ENCODE data around the gene CCR6.
"Not testable (repeated sequence)": the region's sequence is repeated elsewhere in the genome, so short reads cannot be mapped to it uniquely, and the experiment has no call there.

CCR6 gene
- 3.7 to 11.3 reads per million in 2 donors for total RNA-seq

- no peak for DNase-seq
Observed at GRCh38 chr6:167122827-167123657, at the start of gene CCR6. CCR6 (plus strand) TSS chr6:167123096; CDS start chr6:167136135, 13,039 bp downstream.

- DNase-seq = no peak
Observed at GRCh38 chr6:167073679-167074274, 49.1 kb upstream of the CCR6 start.

GRCh38 chr6:167077241-167077932, 45.5 kb upstream of the CCR6 start:
- no peak for DNase-seq

GRCh38 chr6:167078745-167079144, 44.2 kb upstream of the CCR6 start:
- DNase-seq = no peak

- peak; percentile 47 for DNase-seq
Observed at GRCh38 chr6:167079853-167080297, 43.0 kb upstream of the CCR6 start.

- DNase-seq = no peak
Observed at GRCh38 chr6:167087857-167088354, 35.0 kb upstream of the CCR6 start.

GRCh38 chr6:167088741-167089140, 34.2 kb upstream of the CCR6 start:
- not testable (repeated sequence) for DNase-seq

GRCh38 chr6:167089243-167090142, 33.4 kb upstream of the CCR6 start:
- no peak for DNase-seq

- DNase-seq = no peak
Observed at GRCh38 chr6:167090171-167090570, 32.7 kb upstream of the CCR6 start.

GRCh38 chr6:167091026-167091804, 31.7 kb upstream of the CCR6 start:
- DNase-seq = no peak

GRCh38 chr6:167091805-167092107, 31.1 kb upstream of the CCR6 start:
- no peak for DNase-seq

GRCh38 chr6:167092672-167093339, 30.1 kb upstream of the CCR6 start:
- no peak for DNase-seq

GRCh38 chr6:167093406-167093921, 29.4 kb upstream of the CCR6 start:
- no peak for DNase-seq

- peak; percentile 67 for DNase-seq
Observed at GRCh38 chr6:167093922-167094432, 28.9 kb upstream of the CCR6 start.

GRCh38 chr6:167094436-167094819, 28.5 kb upstream of the CCR6 start:
- no peak for DNase-seq

GRCh38 chr6:167094820-167095637, 27.9 kb upstream of the CCR6 start:
- no peak for DNase-seq

- DNase-seq = no peak
Observed at GRCh38 chr6:167095888-167096287, 27.0 kb upstream of the CCR6 start.

- no peak for DNase-seq
Observed at GRCh38 chr6:167096991-167097390, 25.9 kb upstream of the CCR6 start.

- no peak for DNase-seq
Observed at GRCh38 chr6:167097770-167098169, 25.1 kb upstream of the CCR6 start.

GRCh38 chr6:167098825-167099225, 24.1 kb upstream of the CCR6 start:
- no peak for DNase-seq
